ENCODE data around the gene HES1. TPM values are rescaled to one million over a fixed set of nuclear protein-coding genes. Genes with fewer than 3 reads are reported as not detected.

Gene HES1
- total and polyA plus RNA-seq, 4 donors: 5.3 to 12.5 (median 9.0) TPM

DNA sequence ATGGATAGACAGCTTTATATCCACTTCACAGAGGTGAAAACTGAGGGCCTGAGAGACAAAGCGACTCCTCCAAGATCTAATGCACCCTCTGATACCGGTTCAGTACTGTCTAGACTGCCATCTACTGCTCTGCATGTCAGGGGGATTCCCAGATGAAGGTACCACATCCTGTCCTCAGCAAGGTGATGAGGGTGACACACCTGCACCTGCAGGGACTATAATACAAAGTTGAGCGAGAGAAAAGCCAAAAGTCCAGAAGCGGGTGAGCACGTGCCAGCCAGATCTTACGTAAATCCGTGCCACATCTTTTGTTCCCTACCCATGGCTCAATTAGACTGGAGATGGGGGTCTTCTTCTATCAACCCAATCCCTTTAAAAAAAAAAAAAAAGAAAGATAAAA is 32.4 kb upstream of the HES1 start:
- Histone ChIP-seq H3K4me1 (ENCODE audit: control insufficient read depth in 4 of 4, insufficient read depth in 4 of 4, low read length in 3 of 4) (peaks cover 6 to 52% (median 38%) of the 10 kb centered on the region in 4 donors), H3K36me3 (ENCODE audit: control insufficient read depth in 4 of 4, insufficient read depth in 3 of 4, low read depth in 1 of 4, low read length in 3 of 4) (no peaks in the 10 kb centered on the region), H3K27me3 (ENCODE audit: control insufficient read depth in 4 of 4, insufficient read depth in 4 of 4, low read length in 3 of 4) (no peaks in the 10 kb centered on the region), H3K4me3 (ENCODE audit: low read depth in 1 of 3, low read length in 3 of 3) (no peak overlapping the region), H3K27ac (ENCODE audit: low read depth in 1 of 2, low read length in 2 of 2) (peak overlapping the region; percentile 15 to 73), H3K9me3 (ENCODE audit: control insufficient read depth in 4 of 4, low read length in 3 of 4) (no peaks in the 10 kb centered on the region), H3K9ac (ENCODE audit: low read depth in 1 of 2, low read length in 2 of 2) (no peak overlapping the region)
- 91% methylated on average over 7 of the region's 7 CpGs for WGBS
- DNase-seq (ENCODE audit: low spot score): no peak
- peak in 1 of 2 donors; percentile 76 for TF ChIP-seq HNF4A (conservative IDR thresholded peaks at IDR 0.05)
- TF ChIP-seq, protein P1, sequence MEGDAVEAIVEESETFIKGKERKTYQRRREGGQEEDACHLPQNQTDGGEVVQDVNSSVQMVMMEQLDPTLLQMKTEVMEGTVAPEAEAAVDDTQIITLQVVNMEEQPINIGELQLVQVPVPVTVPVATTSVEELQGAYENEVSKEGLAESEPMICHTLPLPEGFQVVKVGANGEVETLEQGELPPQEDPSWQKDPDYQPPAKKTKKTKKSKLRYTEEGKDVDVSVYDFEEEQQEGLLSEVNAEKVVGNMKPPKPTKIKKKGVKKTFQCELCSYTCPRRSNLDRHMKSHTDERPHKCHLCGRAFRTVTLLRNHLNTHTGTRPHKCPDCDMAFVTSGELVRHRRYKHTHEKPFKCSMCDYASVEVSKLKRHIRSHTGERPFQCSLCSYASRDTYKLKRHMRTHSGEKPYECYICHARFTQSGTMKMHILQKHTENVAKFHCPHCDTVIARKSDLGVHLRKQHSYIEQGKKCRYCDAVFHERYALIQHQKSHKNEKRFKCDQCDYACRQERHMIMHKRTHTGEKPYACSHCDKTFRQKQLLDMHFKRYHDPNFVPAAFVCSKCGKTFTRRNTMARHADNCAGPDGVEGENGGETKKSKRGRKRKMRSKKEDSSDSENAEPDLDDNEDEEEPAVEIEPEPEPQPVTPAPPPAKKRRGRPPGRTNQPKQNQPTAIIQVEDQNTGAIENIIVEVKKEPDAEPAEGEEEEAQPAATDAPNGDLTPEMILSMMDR (IDR thresholded peaks at IDR 0.05; ENCODE audit: low read depth, low read length, missing input control): no peak

DNA sequence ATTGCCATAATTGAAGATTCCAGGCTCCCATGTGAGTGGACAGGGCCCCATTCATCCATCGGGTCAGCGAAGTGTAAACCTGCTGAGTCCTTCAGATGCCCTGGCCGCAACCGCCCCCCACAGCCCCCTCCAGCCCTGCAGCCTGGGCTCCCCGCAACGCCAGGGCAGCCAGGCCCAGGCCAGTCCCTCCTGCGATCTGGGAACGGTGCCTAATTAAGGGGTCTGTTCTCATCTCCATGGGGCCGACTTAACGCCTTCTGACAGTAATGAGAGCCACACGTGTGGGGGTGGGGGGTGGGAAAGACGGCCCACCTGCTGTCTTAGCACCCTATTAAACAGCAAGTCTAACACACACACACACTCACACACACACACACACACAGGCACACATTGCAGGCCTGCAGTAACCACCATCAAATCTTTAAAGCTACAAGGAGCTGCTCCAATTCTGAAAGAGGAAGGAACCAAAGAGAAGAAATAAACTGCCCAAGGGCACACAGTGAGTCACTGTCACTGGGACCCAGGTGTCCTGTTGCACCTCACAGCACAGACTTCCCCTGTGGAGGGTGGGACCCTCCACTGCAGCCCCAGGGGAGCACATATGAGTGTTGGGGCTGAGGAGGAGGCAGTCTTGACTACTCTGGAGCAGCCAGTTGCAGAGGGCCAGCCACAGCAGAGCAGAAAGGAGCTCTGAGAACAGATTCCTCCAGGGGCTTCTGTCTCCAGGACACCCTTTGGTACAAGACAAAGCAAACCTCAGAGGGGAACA is 31.8 kb upstream of the HES1 start:
- Histone ChIP-seq H3K9me3 (ENCODE audit: control insufficient read depth in 4 of 4, low read length in 3 of 4) (no peaks in the 10 kb centered on the region), H3K27me3 (ENCODE audit: control insufficient read depth in 4 of 4, insufficient read depth in 4 of 4, low read length in 3 of 4) (no peaks in the 10 kb centered on the region), H3K27ac (ENCODE audit: low read depth in 1 of 2, low read length in 2 of 2) (no peak overlapping the region), H3K4me1 (ENCODE audit: control insufficient read depth in 4 of 4, insufficient read depth in 4 of 4, low read length in 3 of 4) (peaks cover 6 to 47% (median 38%) of the 10 kb centered on the region in 4 donors), H3K36me3 (ENCODE audit: control insufficient read depth in 4 of 4, insufficient read depth in 3 of 4, low read depth in 1 of 4, low read length in 3 of 4) (no peaks in the 10 kb centered on the region), H3K9ac (ENCODE audit: low read depth in 1 of 2, low read length in 2 of 2) (no peak overlapping the region), H3K4me3 (ENCODE audit: low read depth in 1 of 3, low read length in 3 of 3) (no peak overlapping the region)
- 84% methylated on average over 12 of the region's 12 CpGs for WGBS
- no peak for TF ChIP-seq HNF4G (IDR thresholded peaks at IDR 0.05)
- no peak for TF ChIP-seq TAF1 (conservative IDR thresholded peaks at IDR 0.05)
- no peak for TF ChIP-seq YY1 (IDR thresholded peaks at IDR 0.05)
- no peak for TF ChIP-seq RAD21 (IDR thresholded peaks at IDR 0.05)
- TF ChIP-seq JUND (IDR thresholded peaks at IDR 0.05): no peak
- TF ChIP-seq SP1 (IDR thresholded peaks at IDR 0.05): no peak
- TF ChIP-seq NR2F2 (IDR thresholded peaks at IDR 0.05): no peak
- no peak for TF ChIP-seq GABPA (IDR thresholded peaks at IDR 0.05 in 1 of 2, conservative IDR thresholded peaks at IDR 0.05 in 1 of 2)
- TF ChIP-seq RXRA (IDR thresholded peaks at IDR 0.05): no peak
- TF ChIP-seq, protein P2, sequence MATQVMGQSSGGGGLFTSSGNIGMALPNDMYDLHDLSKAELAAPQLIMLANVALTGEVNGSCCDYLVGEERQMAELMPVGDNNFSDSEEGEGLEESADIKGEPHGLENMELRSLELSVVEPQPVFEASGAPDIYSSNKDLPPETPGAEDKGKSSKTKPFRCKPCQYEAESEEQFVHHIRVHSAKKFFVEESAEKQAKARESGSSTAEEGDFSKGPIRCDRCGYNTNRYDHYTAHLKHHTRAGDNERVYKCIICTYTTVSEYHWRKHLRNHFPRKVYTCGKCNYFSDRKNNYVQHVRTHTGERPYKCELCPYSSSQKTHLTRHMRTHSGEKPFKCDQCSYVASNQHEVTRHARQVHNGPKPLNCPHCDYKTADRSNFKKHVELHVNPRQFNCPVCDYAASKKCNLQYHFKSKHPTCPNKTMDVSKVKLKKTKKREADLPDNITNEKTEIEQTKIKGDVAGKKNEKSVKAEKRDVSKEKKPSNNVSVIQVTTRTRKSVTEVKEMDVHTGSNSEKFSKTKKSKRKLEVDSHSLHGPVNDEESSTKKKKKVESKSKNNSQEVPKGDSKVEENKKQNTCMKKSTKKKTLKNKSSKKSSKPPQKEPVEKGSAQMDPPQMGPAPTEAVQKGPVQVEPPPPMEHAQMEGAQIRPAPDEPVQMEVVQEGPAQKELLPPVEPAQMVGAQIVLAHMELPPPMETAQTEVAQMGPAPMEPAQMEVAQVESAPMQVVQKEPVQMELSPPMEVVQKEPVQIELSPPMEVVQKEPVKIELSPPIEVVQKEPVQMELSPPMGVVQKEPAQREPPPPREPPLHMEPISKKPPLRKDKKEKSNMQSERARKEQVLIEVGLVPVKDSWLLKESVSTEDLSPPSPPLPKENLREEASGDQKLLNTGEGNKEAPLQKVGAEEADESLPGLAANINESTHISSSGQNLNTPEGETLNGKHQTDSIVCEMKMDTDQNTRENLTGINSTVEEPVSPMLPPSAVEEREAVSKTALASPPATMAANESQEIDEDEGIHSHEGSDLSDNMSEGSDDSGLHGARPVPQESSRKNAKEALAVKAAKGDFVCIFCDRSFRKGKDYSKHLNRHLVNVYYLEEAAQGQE (IDR thresholded peaks at IDR 0.05): no peak
- TF ChIP-seq EGR1 (IDR thresholded peaks at IDR 0.05; ENCODE audit: low read depth in 2 of 2): no peak
- TF ChIP-seq FOXA1 (IDR thresholded peaks at IDR 0.05): no peak
- TF ChIP-seq HNF4A (conservative IDR thresholded peaks at IDR 0.05): no peak
- TF ChIP-seq, protein P3, sequence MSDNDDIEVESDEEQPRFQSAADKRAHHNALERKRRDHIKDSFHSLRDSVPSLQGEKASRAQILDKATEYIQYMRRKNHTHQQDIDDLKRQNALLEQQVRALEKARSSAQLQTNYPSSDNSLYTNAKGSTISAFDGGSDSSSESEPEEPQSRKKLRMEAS (IDR thresholded peaks at IDR 0.05): no peak
- TF ChIP-seq, protein P4, sequence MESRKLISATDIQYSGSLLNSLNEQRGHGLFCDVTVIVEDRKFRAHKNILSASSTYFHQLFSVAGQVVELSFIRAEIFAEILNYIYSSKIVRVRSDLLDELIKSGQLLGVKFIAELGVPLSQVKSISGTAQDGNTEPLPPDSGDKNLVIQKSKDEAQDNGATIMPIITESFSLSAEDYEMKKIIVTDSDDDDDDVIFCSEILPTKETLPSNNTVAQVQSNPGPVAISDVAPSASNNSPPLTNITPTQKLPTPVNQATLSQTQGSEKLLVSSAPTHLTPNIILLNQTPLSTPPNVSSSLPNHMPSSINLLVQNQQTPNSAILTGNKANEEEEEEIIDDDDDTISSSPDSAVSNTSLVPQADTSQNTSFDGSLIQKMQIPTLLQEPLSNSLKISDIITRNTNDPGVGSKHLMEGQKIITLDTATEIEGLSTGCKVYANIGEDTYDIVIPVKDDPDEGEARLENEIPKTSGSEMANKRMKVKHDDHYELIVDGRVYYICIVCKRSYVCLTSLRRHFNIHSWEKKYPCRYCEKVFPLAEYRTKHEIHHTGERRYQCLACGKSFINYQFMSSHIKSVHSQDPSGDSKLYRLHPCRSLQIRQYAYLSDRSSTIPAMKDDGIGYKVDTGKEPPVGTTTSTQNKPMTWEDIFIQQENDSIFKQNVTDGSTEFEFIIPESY (IDR thresholded peaks at IDR 0.05): no peak
- no peak for TF ChIP-seq FOXA2 (IDR thresholded peaks at IDR 0.05)
- TF ChIP-seq, protein P5, sequence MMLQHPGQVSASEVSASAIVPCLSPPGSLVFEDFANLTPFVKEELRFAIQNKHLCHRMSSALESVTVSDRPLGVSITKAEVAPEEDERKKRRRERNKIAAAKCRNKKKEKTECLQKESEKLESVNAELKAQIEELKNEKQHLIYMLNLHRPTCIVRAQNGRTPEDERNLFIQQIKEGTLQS (IDR thresholded peaks at IDR 0.05): no peak
- TF ChIP-seq, protein P1 (IDR thresholded peaks at IDR 0.05; ENCODE audit: low read depth, low read length, missing input control): no peak
- DNase-seq (ENCODE audit: low spot score): no peak
